Activated CD8-positive, alpha-beta memory T cell treated with anti-CD3 and anti-CD28 coated beads, Interleukin-2, amount 50 U/mL, for 24 hours (primary cell): Measurements from ENCODE around the gene TTC39C.

Source experiments
- DNase-seq: peaks from one replicate; pipeline ENCODE4 v3.0.0-alpha.2; 2020; ENCODE audit errors: extremely low read depth

The TTC39C gene

GRCh38 chr18:23992089-23992940 is 22.2 kb upstream of the TTC39C start:
- DNase-seq: no peak

DNA sequence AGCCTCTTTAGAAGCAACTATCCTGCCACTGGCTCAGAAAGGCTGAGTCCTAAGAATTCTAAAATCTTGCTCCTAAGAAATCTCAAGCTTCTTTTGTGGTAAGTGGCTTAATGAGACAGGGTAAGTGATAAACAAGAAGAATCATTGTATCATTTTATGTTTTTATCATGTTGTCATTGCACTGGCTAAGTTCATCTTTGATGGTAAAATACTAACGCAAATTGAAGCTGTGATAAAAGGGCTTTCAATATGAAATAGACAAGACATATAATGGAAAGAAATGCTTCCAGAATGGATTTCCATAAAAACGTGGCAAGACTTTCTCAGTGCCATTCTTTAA is 21.6 kb upstream of the TTC39C start:
- no peak for DNase-seq

- DNase-seq: no peak
These were observed 20.1 kb upstream of the TTC39C start for GRCh38 chr18:23994361-23994902.

DNA sequence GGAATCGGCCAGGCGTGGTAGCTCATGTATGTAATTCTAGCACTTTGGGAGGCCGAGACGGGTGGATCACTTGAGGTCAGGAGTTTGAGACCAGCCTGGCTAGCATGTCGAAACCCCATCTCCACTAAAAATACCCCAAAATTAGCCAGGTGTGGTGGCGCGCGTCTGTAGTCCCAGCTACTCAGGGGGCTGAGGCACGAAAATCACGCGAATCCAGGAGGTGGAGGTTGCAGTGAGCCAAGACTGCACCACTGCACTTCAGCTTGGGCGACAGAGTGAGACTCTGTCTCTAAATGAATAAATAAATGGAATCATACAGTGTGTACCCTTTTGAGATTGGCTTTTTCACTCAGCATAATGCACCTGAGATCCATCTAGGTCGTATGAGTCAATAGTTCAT is 19.4 kb upstream of the TTC39C start:
- DNase-seq: no peak

- no peak for DNase-seq
These were observed 16.5 kb upstream of the TTC39C start for GRCh38 chr18:23998018-23998417.

- no peak for DNase-seq
These were observed 15.7 kb upstream of the TTC39C start for GRCh38 chr18:23998820-23999219.

DNA sequence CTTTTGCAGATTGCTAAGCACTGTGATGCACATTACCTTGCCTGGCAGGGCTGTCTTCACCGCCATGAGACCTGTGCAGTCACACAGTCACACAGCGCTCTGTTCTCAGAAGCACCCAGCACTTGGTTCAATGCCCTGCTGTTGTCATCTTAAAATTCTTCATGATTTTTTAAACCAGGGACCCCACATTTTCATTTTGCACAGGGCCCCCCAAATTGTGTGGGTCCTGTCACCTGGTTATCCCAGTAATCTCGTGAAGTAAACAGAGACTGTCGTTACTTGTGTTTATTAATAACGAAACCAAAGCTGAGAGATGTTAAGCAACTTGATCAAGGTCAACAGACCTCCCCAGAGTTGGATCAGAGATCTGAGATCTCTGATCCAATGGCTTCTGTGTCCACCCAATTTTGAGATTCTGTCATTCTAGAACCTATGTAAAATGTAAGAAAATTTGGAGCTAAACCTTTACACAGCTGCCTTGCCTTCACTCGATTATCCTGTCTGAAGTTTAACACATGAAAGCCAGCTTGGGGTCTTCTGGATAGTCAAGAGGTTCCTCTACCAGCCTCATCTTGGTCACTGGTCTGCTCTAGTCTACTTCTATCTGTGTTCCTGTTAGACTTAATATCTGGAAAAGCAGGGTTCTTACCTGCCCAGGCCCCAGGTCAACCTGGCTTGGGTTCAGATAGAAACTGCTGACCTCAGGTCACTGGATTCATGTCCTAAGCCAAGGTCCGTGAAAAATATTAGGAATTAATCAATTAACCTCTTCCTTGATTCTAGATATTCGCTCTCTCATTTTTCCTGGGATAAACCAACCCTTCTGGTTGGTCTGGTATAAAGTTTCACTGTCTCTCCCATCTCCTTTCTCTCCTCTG is 13.7 kb upstream of the TTC39C start:
- no peak for DNase-seq

- DNase-seq: no peak
These were observed 12.1 kb upstream of the TTC39C start for GRCh38 chr18:24002479-24002878.

GRCh38 chr18:24003288-24003687 is 11.3 kb upstream of the TTC39C start:
- DNase-seq: no peak

GRCh38 chr18:24003903-24004640 is 10.5 kb upstream of the TTC39C start:
- no peak for DNase-seq

DNA sequence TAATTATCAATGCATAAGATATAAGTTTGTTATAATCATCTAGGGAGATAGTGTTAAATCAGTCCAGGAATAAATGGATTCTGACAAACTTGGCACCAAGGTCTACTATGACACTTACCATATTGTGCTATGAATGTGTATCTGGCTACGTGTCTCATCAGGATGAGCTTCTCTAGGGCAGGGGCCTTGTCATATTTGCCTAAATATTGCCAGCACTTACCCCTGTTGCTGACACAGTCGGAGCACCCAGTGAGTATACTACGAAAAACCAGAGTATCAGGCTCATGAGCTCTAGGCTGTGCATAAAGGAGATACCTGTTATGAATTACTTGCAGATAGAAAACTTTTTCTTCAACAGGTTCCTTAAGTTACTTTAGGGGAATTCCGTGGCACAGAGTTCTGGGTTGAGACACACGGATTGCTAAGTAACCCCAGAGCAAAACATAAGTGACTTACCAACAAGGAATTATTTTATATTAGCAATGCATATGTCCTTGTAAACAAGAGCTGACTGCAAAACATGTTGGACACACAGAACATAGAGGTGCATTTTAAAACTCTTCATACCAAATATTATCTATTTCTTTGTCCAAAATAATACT is 7.7 kb upstream of the TTC39C start:
- no peak for DNase-seq

GRCh38 chr18:24009246-24009645 is 5.3 kb upstream of the TTC39C start:
- DNase-seq: no peak

DNA sequence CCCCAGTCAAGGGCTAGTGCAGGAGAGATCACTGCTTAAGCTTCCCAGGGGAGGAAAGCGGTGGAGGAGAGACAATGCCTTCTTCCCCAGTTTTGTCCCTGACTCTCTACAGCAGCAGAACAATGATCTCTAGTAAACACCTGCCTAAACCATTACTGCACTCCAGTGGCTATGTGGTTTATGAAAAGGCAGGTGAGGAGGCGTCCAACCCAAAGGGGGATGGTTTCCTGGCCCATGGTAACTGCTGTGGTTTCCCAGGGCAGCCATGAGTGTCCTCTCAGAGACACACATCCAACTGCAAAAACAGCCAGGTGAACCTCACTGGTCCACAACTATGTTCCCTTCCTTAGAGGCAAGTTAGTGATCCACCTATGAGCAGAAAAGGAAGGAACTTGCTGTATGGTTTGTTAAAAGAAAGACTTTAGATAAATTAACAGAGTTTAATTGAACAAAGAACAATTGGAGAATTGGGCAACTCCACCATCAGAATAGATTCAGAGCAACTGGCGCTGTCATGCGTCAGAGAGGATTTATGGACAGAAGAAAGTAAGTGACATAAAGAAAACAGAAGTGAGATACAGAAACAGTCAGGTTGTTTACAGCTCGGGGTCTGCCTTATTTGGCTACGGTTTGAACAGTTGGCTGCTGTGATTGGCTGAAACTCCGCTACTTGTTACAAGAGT is 4.8 kb upstream of the TTC39C start:
- no peak for DNase-seq

DNA sequence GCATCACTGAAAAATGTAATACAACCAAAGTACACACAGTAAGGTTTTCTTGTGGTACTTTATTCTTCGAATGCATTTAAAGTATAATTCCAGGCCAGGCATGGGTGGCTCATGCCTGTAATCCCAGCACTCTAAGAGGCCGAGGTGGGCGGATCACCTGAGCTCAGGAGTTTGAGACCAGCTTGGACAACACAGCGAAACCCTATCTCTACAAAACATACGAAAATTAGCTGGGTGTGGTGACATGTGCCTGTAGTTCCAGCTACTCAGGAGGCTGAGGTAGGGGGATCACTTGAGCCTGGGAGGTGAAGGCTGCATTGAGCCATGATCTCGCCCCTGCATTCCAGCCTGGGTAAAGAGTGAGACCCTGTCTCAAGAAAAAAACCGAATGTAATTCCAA is 3.9 kb upstream of the TTC39C start:
- DNase-seq: no peak

DNA sequence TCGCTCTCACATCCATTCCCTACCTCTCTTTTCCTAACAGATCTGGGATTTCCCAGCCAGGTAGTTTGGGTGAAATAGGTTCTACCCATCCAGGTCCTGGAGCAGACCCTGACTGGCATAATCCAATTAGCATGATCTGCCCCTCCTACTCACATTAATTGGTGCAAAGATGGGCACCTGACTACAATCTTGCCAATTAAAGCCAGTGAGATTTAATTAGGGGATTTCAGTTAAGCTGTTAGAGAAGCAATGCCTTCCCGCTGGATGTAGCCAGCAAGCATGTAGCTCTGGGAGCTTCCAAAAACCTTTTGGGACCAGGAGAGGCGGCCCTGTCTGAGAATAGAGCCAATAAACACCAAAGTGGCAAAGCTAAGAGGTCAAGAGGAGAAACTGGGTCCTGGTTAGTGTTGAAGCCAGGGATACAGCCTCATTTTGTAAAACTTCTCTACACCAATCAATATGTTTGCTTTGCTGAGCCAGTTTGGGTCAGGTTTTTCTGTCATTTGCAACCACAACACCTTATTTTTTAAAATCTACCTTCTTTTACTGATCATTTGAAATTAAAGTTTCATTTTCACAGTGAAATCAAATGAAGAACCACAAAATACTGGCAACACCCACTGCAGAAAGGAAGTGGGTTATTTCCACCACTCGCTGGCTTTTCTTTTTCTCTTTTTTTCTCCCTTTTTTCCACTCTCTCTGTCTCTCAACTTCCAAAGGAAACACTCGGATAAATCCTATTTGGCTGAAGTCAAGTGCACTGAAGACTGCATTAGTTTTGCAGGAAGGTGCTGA is 3.2 kb upstream of the TTC39C start:
- DNase-seq: no peak

DNA sequence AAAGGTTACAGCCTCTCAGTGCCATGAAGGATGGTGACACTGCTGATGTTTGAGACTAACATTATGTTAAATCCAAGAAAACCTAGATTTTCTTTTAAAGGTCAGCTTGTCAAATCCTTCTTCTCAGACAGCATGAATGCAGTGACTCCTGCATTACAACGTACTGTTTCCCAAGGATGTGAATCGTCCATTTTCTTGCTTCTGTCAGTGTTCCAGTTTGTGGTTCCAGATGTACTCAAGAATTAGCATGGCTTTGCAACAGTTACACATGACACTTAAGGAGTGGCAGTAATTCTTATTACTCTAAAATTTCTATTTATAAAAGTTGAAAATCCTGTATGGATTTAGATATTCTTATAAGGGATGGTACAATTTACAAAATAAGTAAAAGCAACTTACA is 1.5 kb upstream of the TTC39C start:
- DNase-seq: no peak

DNA sequence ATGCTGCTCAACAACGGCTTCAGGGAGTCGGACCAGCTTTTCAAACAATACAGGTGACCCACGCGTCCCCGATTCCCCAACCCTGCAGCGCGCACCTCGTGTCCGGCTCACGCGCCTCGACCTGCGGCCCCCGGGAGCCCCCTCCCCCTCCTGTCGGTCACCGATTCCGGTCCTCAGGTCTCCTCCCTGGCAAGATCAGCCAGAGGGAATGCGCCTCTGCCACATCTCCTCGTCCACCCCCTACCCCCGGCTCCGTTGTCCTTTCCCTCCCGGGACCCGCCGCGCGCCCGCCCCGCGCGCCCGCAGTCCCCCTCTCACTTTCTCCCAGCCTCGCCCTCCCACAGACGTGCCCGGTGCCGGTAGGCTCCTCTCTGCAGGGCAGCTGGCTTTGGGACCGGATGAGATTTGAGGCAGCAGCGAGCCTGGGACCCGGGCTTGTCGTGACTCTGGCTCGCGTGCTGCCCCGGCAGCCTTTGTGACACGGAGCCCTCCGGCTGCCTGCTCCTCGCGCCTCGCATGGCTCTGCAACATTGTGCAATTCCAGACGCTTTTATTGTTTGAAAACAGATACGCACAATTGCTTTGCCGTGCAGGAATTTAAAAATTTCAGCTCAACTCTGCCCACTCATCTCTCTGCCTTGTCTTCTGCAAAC is 558 bp downstream of the TTC39C start:
- DNase-seq: no peak

- DNase-seq: no peak
These were observed 1.4 kb downstream of the TTC39C start for GRCh38 chr18:24015639-24016631.
